NK-92 treated with Interleukin-12 subunit alpha and Interleukin-12 subunit beta, amount 100 ng/mL, for 24 hours (cell line): ENCODE data around the gene SERF2.
"Not testable (repeated sequence)": the region's sequence is repeated elsewhere in the genome, so short reads cannot be mapped to it uniquely, and the experiment has no call there.

Experiments used
- DNase-seq: peaks from one replicate; lab custom pipeline; 2025; lab: John Stamatoyannopoulos, UW

SERF2 gene

DNA sequence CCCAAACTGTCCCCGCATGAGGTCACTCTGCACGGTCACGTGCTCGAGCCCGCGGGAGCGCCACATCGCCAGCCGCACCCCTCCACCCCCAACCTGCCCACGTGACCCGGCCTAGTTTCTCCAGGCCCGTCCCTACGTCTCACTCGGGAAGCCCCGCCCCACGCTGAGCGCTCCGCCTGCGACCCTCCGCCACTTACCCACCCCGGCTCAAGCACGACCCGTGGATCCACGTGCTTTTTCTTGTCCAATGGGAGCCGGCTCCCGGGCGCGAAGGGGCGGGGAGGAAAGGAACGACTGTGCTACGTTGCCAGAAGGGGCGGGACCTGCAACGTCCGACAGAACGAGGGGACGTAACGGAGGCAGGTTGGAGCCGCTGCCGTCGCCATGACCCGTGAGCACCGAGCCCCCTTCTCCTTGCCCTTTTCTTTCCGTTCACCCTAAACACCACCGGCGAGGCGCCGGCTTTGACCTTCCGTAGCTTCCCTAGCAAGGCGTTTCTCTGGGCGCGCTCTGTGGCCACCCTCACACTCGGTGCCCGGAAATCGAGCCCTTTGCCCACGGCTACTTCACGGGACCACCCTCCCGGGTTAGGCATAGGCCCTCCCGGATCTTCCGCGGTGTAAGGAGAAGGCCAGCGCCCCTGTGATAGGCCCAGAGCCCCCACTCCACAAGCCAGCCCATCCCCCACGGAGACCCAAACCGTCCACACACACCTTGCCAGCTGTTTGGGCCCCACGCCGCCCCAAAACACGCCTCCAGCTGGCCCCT, at the start of gene SERF2:
SERF2 (plus strand) TSS at position 328 of the 768 bp plus-strand sequence; CDS start at position 385, 57 bp downstream.
- DNase-seq = peak; percentile 100

DNA sequence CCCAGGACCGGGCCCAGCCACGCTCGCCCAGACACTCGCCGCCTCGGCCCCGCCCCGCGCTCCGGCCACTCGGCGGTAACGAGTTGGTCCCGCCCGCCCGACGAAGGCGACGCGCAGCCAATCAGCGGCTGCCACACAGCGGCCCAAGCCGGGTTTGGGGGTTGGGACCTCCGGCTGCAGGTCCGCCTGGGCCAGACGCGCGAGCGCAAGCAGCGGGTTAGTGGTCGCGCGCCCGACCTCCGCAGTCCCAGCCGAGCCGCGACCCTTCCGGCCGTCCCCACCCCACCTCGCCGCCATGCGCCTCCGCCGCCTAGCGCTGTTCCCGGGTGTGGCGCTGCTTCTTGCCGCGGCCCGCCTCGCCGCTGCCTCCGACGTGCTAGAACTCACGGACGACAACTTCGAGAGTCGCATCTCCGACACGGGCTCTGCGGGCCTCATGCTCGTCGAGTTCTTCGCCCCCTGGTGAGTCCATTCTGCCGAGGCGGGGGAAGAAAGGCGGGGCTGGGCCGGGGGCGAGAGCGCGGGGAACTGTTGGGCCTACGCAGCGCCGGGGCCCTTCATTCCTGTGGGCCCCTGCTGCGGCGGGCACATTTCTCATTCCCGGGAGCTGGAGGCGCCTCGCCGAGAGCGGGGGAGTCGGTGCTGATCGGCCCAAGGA, 45.7 kb upstream of the SERF2 start, which contains the start of gene PDIA3:
PDIA3 (plus strand) TSS at position 194 of the 658 bp plus-strand sequence; CDS start at position 296, 102 bp downstream.
- DNase-seq = peak; percentile 96

DNA sequence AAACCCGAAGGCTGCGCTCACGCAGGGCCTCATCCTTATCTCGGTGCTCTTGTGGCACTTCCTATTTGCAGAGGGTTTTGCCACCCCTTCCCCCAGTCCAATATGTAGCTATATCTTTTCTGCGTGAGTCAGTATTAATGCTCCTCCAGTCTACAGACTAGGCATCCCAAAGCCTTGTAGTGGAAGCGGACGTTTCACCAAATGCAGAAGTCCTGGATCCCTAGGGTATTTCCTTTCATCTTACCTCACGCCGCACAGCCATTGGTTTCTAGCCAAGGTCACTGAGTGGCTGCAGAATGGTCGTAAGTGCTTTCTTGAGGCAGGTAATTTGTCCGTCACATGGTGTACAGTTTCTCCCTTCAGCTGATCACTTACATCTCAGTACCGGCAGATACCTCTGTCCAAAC, 45.2 kb upstream of the SERF2 start:
- DNase-seq = not testable (repeated sequence)

DNA sequence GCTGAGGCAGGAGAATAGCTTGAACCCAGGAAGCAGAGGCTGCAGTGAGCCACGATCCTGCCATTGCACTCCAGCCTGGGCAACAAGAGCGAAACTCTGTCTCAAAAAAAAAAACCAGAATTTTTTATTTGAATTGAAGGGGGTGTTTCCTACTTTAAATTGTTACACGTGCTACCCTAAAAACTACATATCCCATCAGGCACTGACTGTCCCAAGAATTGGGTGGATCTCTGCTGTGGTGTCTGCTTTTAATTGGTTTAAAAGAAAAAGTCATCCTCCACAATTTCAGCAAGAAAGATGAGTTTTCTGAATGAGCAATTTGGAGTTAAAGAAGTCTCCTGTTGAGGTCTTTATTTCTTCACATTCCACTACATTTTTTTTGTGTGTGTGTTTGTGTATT, 43.7 kb upstream of the SERF2 start:
- no peak for DNase-seq

DNA sequence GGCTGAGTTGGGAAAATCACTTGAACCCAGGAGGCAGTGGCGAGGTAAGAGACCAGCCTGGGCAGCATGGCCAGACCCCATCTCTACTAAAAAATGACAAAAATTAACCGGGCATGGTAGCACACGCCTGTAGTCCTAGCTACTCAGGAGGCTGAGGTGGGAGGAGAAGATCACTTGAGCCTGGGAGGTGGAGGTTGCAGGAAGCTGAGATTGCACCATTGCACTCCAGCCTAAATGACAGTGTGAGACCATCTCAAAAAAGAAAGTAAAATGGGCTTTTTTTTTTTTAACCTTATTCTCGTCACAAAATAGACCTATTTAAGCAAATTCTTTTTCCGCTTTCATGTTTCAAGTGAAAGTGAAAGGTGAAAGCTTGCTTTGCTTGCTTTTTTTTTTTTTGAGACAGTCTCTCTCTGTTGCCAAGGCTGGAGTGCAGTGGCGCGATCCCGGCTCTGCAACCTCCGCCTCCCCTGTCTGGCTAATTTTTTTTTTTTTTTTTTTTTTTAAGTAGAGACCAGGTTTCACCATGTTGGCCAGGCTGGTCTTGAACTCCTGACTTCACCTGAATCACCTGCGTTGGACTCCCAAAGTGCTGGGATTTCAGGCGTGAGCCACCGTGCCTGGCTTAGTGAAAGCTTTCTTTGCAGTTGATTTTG, 42.3 kb upstream of the SERF2 start:
- DNase-seq = peak; percentile 63

DNA sequence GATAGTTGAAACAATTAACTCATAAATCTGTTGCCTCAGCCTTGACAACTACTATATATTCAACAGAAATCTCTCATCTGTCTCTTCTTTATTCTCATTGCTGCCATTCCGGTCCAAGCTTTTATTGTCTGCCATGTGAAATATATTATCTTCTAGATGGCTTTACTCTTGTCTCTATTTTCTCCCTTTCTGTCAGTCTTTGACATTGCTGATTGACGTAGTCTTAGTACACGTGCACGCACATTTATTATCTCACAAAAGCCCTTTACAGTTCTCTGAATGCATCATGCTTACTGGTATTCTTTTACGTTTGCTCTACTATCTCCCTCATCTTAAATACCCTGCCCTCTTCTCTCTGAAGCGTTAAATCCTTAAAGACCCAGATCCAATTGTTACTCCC, 40.2 kb upstream of the SERF2 start:
- DNase-seq = no peak

DNA sequence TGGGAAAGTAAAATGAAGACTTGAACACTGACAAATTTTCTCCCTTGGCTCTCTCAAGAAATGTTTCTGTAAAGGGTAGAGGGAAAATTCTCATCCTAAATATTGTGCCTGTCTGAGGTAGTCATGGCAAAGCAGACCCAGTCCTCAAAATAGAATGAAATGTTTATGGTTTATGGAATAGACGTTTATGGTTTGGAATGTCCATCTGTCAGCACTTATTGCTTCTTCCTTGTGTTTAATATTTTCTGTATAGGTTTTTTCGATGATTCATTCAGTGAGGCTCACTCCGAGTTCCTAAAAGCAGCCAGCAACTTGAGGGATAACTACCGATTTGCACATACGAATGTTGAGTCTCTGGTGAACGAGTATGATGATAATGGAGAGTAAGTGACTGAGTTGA, 29.3 kb upstream of the SERF2 start:
- no peak for DNase-seq

DNA sequence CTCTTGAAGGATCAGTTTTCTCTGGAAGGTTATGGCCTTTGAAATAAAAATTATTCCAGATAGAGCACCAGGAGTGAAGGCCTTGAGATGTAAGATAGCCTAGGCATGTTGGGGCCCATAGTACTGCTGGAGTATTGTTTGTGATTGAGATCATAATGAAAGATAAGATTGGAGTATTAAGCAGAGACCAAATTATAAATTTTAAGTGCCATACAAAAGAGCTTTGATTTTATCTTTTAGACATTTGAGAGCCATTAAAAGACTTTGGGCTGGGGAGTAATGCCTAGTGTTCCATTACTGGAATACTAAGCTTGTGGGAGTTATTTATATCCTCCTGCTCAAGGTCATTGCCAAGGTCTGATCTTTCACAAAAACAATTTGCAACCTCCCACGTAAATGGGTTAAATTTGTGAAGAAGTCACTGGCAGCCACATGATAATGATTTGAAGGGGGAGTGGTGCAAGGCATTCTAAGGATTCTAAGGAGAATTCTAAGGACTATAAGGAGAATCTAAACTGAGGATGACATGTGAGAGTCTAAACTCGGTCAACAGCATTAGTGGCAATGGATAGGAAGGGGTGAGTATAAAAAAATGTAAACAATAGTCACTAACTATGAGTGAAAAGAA, 28.2 kb upstream of the SERF2 start:
- no peak for DNase-seq

DNA sequence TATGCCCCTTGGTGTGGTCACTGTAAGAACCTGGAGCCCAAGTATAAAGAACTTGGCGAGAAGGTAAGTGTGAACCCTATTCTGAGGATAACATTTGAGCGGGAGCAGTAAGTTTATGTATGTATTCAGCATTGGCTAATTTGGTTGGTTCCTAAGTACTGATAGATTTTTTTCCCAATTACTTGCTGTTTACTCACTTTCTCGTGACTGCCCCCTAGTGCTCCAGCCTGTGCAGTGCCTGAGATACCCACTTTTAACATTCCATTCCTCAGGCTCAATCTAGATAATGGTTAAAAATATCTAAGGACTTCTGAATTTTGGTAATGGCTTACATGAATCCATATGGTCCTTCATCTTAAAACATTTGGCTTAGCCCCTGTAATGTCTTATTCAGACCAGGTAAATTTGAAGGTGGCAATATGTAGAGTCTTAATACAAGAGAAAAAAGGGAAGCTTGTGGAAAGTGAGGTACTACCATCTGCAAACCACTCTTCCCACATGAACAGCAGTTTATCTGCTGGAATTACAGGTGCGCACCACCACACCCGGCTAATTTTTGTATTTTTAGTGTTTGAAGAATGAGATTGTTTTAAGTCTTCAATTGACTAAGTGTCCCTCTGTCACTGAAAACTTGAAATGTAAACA, 22.4 kb upstream of the SERF2 start:
- DNase-seq = no peak

DNA sequence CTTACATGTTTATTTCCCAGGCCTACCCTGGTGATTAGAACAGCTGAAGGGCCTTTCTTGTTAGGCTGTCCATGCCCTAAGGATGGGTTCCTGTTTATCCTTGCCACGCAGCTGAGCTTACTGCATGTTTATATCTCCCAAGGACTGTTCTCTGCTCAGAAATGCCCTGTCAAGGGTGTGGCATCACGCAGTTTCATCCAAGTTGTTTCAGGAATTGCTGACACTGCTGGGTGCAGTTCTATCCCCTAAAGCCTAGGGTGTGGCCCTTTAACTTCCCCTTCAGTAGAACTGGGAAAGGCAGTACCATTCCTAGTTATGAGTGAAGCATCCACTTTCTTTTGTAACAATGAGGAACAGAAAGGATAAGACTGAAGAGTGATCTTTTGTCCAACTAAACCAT, 20.3 kb upstream of the SERF2 start:
- no peak for DNase-seq

DNA sequence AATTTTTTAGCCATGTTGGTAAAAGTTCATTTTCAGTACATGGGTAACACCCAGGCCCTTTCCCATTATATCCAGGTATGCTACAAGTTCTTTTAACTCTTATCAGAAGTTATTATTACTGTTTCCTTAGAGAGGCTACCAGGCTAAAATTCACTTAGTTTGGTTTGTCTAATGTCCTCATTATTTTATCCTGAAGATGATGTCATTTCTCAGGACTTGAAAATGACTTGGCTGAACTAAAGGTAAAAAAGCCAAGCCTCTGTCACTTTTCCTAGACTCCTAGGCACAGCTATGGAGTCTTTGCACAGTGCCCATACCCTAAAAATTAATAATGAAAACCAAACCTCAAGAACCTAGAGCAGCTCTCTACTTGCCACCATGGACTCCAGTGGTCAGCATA, 19.5 kb upstream of the SERF2 start:
- no peak for DNase-seq

DNA sequence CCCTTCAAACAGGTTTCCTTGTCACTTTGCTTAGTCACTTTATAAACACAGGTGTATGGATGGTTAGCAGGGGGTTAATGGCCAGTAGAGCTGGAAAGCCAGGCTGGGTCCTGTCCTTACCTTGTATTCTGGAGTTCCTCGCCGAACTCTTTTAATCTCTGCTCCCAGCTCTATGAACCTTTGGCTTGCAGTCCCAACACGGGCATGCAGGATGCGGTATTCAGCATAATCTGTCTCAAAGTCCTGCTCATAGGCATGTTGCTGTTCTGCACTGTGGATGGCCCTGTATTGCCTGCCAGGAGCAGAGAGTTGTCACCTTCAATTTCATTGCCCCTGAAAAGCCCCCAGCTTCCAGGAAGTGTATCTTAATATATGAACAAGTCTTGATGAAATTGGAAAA, 18.1 kb upstream of the SERF2 start:
- no peak for DNase-seq

DNA sequence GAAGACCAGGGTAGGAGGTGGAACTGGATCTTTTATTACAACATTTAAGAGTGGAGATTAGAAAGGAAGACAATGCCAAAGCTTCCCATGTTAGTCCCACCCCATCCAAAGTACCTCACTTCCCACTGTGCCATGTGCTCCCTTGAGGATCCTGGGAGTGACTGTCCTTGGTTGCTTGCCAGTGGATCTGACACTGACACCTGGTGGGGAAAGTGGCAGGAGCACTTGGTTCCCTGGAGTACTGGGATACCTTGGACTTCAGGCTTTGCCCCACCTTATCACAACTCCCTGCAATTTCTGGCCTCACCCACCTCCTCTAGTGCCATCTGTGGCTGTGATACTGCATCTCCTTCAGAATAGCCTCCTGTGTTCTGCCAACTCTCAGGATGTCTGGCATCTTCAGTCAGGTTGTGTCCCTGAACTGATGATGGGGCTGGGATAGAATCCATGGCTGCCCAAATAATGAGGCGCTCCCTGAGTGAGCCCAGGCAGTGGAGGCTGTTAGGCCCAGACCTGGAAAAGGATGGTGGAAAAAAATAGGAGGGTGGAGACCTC, 16.6 kb upstream of the SERF2 start:
- DNase-seq = no peak

DNA sequence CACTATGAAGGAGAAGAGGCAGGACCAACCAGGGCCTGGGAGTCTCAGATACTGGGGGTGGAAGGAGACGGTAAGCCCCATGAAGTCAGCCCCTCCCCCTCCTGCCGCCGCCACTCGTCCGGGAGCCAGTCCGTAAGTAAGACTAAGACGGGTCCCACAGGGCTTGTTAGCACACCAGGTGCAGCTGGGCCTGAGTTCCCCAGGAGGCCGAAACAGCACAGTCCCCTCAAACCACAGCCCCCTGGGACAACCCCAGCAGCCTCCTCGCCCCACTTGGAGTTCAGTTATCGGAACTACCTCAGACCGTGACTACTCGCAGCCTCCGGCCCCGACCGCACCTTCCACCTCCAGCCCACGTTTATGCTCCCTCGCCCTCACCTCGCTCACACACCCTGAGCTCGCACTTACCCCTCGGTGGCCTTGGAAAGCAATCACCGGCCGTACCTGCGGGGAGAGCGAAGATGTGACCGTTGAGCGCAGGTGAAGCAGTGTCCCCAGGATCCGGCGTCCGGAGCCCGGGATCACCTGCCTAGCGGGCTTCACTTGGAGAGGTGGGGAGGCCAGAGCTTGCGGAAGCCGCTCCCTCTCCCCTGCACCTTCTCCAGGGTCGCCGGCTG, 15.9 kb upstream of the SERF2 start:
- DNase-seq = no peak

DNA sequence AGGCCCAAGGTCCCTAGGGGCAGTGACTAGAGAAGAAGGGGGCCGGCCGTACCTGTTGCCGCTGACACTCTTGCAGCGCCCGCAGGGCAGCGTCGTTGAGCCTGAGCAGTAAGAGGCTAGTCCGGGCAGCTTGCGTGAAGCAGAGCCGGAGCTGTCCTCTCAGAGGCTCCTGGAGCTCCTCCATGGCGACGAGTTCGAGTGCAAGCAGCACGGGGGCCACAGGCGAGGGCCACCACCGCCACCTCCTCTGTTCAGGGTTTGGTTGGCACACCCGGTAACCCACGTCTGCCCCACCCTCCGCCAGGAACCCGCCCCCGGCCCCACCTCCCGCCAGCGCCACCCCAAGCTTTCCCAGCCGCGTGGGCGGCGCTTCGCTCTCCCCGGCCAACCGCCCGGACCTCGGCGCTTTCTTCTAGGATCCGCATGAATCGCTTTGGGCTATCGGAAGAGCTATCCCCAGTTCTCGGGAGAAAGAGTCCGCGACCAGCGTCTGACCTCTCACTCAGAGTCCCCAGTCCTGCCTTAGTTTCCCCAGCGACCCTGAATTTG, 15.3 kb upstream of the SERF2 start, which contains the start of gene ELL3:
ELL3 (minus strand) TSS at position 249 of the 549 bp plus-strand sequence; CDS start at position 184, 65 bp downstream.
- no peak for DNase-seq

DNA sequence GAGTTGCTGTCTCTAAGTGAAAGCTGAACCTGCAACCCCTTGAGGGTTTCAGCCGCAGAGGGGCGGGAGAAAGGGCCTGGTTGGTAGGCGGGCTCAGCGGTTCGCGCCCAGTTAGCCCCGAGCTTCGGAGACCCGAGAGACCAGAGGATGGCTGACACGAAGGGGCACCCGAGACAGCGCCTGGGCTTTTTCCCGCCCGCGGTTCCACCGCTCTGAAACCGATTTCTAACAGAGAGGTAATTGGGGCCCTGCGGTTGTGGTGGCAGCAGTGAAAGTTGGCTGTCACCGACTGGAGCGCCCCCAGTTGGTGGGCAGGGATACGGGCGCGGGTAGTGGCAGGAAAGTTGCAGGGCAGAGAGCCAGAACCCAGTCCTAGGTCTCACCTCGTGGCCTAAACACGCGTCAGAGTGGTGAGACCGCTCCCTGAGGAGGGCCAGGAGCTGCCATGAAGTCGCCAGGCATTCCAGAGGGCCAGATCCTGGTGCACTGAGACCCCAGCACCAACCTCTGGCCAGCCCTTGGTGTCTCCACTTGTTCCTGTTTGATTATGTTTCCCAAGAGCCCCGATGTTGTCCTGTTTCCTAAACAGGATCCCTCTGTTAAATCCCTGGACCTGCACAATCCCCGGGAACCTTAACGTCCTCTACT, 14.7 kb upstream of the SERF2 start:
- DNase-seq = no peak

DNA sequence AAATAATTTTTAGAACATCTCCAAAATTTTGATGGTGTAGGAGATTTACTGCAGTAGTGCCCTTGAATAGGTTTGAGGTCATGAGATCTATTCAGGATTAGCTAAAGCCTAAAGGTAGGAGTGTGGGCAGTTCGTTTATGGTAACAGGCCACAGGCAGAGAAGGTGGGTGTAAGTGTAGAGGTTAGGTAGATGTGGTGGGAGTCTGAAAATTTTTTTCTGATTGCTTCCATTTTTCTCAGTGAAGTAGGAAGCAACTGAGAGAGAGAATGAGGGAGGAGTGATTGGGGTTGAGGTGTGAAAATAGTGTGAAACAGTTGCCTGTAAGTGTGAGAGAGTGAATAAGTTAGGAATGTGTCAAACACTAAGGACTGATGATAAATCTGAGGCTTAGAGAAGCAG, 13.1 kb upstream of the SERF2 start:
- DNase-seq = no peak

DNA sequence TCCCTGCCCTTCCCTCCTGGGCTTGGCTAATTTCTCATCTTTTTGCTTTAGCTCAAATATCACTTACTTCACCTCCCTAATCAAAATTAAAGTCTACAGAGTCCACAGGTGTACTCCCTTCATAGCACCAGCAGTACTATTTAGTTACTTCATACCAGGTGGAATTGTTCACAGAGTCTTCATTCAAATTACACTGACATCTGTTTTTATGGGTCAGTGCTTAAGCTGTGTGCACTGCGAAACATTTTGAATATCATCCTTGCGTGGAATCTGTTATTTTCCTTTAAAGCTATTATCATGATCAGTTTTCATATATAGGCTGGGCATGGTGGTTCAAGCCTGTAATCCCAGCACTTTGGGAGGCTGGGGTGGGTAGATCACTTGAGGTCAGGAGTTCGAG, 2.7 kb upstream of the SERF2 start:
- no peak for DNase-seq

DNA sequence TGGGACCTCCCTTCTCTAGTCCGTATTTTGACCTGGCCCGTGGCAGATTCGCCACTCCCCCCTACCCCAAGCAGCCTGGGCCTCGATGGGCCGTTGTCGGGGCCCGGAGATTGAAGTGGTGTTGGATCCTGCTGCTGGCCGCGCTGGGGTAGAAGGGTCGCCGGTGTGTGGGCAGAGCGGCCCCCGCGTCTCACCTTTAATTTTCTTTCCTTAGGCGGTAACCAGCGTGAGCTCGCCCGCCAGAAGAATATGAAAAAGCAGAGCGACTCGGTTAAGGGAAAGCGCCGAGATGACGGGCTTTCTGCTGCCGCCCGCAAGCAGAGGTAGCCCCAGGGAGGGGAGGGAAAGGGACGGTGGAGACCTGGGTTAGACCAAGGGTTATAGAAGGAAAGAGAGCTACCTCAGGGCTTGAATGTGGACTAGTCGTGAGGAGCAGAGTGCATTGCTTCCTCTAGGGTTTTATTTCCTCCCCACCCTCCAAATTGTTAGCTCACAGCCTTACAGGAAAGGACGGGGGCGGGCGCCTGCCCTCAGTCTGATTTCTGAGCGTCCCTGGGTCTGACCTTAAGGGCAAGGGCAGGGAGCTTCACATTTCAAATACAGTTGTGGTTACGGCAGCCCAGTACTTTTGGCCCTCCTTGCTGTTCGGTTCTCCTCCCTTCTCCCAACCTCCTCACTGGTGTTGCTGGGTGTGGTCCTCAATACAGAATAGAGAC, 799 bp downstream of the SERF2 start:
- DNase-seq = no peak

DNA sequence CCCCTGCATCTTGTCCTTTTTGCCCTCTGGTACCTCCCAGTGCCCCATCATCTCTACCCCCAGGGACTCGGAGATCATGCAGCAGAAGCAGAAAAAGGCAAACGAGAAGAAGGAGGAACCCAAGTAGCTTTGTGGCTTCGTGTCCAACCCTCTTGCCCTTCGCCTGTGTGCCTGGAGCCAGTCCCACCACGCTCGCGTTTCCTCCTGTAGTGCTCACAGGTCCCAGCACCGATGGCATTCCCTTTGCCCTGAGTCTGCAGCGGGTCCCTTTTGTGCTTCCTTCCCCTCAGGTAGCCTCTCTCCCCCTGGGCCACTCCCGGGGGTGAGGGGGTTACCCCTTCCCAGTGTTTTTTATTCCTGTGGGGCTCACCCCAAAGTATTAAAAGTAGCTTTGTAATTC, 1.5 kb downstream of the SERF2 start:
- DNase-seq = no peak
